ENCODE data around the gene MMP21.

The MMP21 gene

DNA sequence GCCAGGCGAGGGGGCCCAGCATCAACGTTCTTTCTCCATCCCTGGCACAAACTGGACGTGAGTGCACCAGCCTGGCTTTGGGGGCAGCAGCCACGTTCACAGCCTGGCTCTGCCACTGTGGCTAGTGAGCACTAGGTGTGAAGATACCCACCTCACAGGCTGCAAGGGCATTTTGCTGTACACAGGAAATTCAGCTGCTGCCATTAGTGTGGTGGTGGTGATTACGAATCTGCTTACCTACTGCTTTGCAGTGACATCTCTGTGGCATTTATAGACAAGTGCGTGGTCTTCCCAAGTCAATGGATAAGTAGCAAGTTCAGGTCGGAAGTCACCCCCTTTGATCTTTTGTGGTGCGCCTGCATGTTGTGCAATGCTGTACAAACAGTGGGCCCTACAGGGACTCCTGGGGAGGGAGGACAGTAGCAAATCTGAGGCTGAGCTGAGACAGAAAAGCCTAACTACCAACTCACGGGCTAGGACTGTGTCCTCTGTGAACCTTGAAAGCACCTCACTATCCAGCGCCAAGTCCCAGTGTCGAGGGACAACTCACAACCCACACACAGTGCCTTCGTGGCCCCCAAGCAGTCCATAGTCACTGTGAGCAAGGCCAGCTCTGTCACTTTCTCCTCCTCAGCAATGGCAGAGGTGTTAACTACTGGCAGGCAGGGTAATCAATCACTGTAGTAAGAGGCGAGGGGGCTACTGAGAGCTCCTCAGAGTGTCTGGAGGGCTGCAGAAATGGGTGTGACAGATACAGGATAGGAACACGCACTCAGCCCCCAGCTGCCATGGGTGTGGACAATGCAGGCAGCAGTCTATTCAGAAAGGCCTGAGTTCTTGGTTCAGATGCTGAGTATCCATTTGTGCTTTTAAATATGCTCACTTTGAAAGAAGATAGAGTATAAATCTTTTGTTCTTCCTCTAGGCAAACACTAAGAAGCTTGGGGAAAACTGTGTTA lies 17.0 kb upstream of the MMP21 start:
- DNase-seq: no peak

- peak; percentile 2 for DNase-seq
Measured at GRCh38 chr10:125788156-125789034, 12.8 kb upstream of the MMP21 start.

DNA sequence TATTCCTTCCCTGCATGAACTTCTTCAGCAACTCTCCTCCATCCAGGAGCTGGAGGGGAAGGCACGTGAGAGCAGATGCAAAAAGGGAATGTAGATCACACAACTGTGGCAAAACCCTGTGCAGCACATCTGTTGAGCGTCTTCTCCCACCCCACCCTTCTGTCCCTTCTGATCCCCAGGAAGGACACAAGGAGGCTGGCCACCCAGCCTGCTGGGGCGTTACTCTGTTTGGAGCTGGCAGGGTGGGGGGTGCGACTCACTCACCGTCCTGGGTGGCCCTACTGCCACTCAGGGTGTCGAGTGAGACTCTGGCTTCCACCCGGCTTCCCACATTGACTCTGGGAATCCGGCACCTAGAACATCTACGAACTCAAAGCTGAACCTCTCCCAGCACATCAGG lies 10.2 kb upstream of the MMP21 start:
- no peak for DNase-seq

DNA sequence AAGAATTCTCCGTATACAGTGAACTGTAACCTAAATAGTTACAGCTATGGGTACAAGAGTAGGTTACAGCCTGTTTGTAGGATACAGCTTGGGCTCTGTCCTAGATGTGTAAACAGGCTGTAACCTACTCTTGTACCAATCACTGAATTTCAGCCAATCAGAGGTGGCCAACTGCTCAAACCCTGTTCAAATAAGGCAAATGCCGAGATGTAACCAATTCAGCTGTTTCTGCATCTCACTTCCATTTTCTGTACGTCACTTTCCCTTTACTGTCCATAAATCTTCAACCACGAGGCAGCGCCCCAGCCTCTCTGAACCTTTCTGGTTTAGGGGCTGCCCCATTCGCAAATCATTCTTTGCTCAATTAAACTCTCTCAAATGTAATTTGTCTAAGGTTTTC lies 8.3 kb upstream of the MMP21 start:
- DNase-seq: no peak

GRCh38 chr10:125783408-125783807 lies 7.8 kb upstream of the MMP21 start:
- no peak for DNase-seq

- DNase-seq: no peak
Measured at GRCh38 chr10:125782616-125783015, 7.0 kb upstream of the MMP21 start.

GRCh38 chr10:125782054-125782453 lies 6.4 kb upstream of the MMP21 start:
- DNase-seq: no peak

GRCh38 chr10:125781374-125781773 lies 5.8 kb upstream of the MMP21 start:
- no peak for DNase-seq

GRCh38 chr10:125779403-125780327 lies 4.0 kb upstream of the MMP21 start:
- no peak for DNase-seq

DNA sequence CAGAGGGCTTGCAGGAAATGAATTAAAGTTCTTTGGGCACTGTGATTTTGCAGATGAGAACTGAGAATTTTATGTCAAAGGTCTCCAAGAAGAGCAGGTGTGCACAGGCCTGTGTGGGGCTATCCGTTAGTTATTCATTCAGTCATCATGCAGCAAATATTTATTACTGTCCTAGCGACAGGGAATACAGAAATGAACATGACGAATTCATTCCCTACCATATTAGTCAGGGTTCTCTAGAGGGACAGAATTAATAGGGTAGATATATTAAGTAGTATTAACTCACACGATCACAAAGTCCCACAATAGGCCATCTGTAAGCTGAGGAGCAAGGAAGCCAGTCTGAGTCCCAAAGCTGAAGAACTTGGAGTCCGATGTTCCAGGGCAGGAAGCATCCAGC lies 2.9 kb upstream of the MMP21 start:
- DNase-seq: no peak

DNA sequence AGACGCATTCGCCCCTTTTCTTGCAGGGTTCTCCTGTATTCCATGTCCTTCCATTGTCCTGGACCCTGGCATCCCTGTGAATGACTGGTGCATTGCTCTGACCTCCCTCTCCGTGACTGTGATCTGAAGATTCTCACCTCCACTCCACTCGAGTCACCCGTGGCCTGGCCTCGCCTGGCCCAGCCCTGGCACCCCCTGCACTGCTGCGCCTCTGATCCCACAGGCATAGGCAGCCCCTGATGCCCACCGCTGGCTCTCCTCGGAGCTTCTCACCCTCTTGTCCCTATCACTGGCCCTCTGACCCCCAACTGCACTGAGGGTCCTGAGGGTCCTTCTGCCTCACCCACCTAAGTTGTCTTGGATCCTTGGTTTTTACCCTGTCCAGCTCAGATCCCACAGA lies 2.2 kb upstream of the MMP21 start:
- DNase-seq: no peak

GRCh38 chr10:125774581-125775191 lies 935 bp downstream of the MMP21 start:
- no peak for DNase-seq

DNA sequence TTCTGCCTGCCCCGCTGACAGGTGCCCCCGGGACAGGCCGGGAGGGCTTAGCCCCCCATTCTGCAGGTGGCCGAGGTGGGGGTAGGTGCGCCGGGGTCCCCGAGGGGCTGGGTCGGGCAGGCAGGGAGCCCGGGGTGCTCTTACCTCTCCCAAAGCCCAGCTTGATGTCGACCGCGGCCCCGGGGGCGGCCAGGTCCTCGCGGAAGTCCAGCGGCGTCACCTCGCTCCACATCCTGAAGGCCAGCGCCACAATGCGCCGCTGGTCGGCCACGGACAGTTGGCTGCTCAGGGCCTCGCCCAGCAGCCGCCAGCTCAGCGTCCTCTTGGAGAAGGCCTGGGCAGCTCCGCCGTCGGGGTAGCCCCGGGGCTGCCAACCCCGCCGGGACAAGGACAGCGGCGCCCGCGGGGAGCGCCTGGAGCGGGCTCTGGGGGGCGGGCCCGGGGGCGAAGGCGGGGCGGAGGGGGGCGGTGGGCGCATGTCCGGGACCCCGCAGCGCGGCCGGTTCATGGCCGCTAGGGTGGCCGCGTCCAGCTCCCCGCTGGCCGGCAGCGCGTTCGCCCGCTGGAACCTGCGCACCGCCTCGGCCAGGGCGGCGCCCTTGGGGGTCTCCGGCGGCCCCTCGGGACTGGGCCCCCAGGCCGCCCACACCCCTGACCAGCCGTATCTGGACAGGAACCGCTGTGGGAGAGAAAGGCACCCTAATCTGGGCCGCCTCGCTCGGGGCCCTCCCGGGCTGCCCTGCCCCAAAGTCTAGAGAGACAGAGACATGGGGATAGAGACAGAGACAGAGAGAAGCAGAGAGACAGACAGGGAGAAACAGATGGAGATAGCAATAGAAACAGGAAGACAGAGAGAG lies 1.7 kb downstream of the MMP21 start:
- DNase-seq: no peak

GRCh38 chr10:125772864-125773180 lies 2.8 kb downstream of the MMP21 start:
- no peak for DNase-seq

DNA sequence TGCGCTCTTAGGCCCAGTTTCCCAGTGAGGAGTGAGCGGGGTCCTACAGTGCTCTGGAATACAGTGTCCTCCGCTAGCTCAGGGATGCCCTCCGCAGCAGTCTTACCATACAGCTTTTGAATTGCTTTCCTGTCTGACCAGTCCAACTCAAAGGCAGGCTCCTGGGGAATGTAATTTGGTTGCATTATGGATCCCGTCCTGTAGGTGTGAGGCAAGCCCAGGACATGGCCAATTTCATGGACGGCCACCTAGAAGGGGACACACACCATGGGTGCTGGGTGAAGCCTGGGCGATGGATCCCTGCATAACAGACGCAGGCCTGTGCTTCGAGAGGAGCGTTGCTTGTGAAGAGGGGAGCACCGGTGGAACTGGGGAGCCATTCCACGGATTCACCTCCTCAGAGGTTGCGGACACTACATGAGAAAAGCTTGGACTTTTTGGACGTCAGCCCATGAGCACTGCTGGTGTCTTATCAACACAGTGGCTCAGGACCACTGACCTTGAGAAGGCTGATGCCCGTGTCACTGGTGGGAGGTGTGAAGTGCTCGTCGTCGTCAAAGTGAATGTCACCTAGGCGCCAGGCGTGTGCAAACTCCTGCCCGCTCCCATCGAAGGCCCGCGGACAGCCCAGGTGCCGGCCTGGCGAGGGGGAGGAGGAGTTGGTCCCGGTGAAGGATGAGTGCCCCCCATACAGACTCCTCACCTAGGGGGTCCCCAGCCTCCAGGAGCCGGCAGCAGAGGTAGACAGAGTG lies 3.3 kb downstream of the MMP21 start:
- DNase-seq: no peak

GRCh38 chr10:125770844-125771243 lies 4.8 kb downstream of the MMP21 start:
- no peak for DNase-seq

DNA sequence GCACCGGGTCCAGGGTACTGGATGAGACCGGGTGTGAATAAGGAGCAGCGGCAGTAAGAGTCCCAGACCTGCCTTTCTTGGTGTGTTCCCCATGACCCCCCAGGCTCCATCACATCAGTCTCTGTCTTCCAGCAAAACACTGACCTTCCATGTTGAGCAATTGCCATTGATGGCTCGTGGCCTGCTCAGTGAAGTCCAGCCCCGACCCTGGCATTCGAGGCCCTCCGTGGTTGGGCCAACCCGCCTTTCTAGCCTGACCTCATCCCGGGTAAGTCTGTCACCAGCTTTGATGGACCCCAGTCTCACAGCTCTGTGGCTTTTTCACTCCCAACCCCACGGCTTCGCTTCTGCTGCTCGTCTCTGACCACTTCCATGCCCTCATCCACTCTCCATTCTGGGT lies 6.4 kb downstream of the MMP21 start:
- DNase-seq: no peak

GRCh38 chr10:125768219-125768855 lies 7.3 kb downstream of the MMP21 start:
- DNase-seq: no peak

DNA sequence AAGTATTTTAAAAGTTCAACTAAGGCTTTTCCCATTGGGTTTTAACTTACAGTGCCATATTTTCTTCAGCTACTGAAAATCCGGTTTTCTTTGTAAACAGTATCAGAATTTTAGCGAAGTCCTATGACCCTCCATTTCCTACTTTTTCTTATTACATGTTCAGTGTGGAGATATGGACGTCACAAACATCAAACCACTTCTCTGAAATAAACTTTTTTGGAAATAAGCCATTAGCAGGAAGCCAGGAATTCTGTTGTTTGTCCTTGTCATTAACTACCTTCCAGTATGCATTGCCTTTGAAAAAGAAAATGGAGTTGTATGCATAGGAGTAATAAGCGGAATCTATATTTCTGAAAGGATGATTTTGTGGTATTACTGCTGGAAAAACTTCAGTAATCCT lies 9.1 kb downstream of the MMP21 start:
- no peak for DNase-seq

DNA sequence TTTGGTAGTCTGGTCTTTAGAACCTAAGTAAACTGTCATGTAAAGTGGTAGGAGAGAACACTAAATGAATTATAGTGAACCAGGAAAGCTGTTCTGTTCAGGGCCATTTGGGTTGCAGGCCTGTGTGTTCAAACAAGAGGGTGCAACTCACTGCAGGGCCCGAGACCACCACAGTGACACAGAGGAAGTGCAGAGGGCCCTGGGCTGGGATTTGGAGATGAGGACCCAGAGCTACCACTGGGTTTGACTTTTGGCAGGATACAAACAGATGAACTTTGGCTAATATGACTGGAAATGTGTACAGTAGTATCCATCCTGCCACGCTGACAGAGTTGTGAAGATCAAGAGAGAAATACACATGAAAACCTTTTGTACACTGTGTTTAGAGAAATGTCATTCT lies 9.8 kb downstream of the MMP21 start:
- DNase-seq: no peak

Measured in DMS153 (cell line).